RKO (cell line): ENCODE results near the gene MAP7D3.

ENCODE experiments used
- DNase-seq: peaks from one replicate; pipeline ENCODE4 v3.0.0-alpha.2; 2016; ENCODE audit warnings: low spot score

Gene MAP7D3

GRCh38 chrX:136205882-136206380 lies 45.3 kb downstream of the MAP7D3 start:
- no peak for DNase-seq

- DNase-seq: no peak
Measured at GRCh38 chrX:136204571-136204970, 46.6 kb downstream of the MAP7D3 start.

- DNase-seq: no peak
Measured at GRCh38 chrX:136203951-136204350, 47.2 kb downstream of the MAP7D3 start.

GRCh38 chrX:136203438-136203837 lies 47.8 kb downstream of the MAP7D3 start:
- no peak for DNase-seq

GRCh38 chrX:136202889-136203288 lies 48.3 kb downstream of the MAP7D3 start:
- DNase-seq: no peak

GRCh38 chrX:136201601-136202000 lies 49.6 kb downstream of the MAP7D3 start:
- DNase-seq: no peak

GRCh38 chrX:136200466-136200865 lies 50.7 kb downstream of the MAP7D3 start:
- DNase-seq: peak; percentile 44

- DNase-seq: no peak
Measured at GRCh38 chrX:136199365-136199764, 51.8 kb downstream of the MAP7D3 start.

- no peak for DNase-seq
Measured at GRCh38 chrX:136198678-136199243, 52.4 kb downstream of the MAP7D3 start.

- no peak for DNase-seq
Measured at GRCh38 chrX:136198010-136198409, 53.2 kb downstream of the MAP7D3 start.

GRCh38 chrX:136196691-136197155 lies 54.5 kb downstream of the MAP7D3 start:
- DNase-seq: no peak

GRCh38 chrX:136195247-136195646 lies 56.0 kb downstream of the MAP7D3 start:
- no peak for DNase-seq

GRCh38 chrX:136194536-136194935 lies 56.7 kb downstream of the MAP7D3 start:
- no peak for DNase-seq

- DNase-seq: no peak
Measured at GRCh38 chrX:136193771-136194170, 57.4 kb downstream of the MAP7D3 start.

- no peak for DNase-seq
Measured at GRCh38 chrX:136192839-136193414, 58.3 kb downstream of the MAP7D3 start.

- DNase-seq: no peak
Measured at GRCh38 chrX:136192135-136192534, 59.1 kb downstream of the MAP7D3 start.

GRCh38 chrX:136191171-136191570 lies 60.0 kb downstream of the MAP7D3 start:
- DNase-seq: no peak

GRCh38 chrX:136190038-136190713 lies 61.0 kb downstream of the MAP7D3 start:
- no peak for DNase-seq

- no peak for DNase-seq
Measured at GRCh38 chrX:136189222-136189621, 62.0 kb downstream of the MAP7D3 start.

- DNase-seq: no peak
Measured at GRCh38 chrX:136186023-136186413, 65.2 kb downstream of the MAP7D3 start.

- DNase-seq: peak; percentile 63
Measured at GRCh38 chrX:136185401-136186022, 65.7 kb downstream of the MAP7D3 start.

GRCh38 chrX:136183917-136184316 lies 67.3 kb downstream of the MAP7D3 start:
- DNase-seq: no peak

GRCh38 chrX:136183172-136183571 lies 68.0 kb downstream of the MAP7D3 start:
- no peak for DNase-seq
